Transverse colon (tissue), 4 donors: ENCODE measurements around the gene SEPTIN7.

Experiments
- CTCF ChIP-seq, 5 experiments: fragments of 200-600 bp in 3 of 5; fragments of 450-650 bp in 2 of 5; sonication (generic) in 3 of 5; IDR thresholded peaks; 1 replicate in 2 of 5; 2 replicates in 3 of 5; pipeline ENCODE4 v1.5.1; 2016 to 2017; ENCODE audit warnings: antibody characterized with exemption in 5 of 5, inconsistent platforms in 3 of 5, mild to moderate bottlenecking in 2 of 5, moderate library complexity in 1 of 5
- EP300 ChIP-seq: sonication (generic); formaldehyde crosslinking; IDR thresholded peaks from one replicate; pipeline ENCODE4 v1.6.1; 2017; ENCODE audit warnings: antibody characterized with exemption, low read depth
- POLR2A ChIP-seq: fragments of 450-650 bp; IDR thresholded peaks from one replicate; pipeline ENCODE4 v1.6.1; 2016; ENCODE audit warnings: antibody characterized with exemption, mild to moderate bottlenecking, moderate library complexity
- POLR2AphosphoS5 ChIP-seq, 3 donors: sonication (generic); formaldehyde crosslinking; IDR thresholded peaks; one replicate each; pipeline ENCODE4 v1.6.1; 2016; ENCODE audit warnings: antibody characterized with exemption in 3 of 3

GRCh38 chr7:35825974-35826373, 25.1 kb downstream of the SEPTIN7 start:
- TF ChIP-seq POLR2A (no peak), CTCF (IDR thresholded peaks at IDR 0.05) (no peak), POLR2AphosphoS5 (IDR thresholded peaks at IDR 0.05) (no peak), EP300 (no peak)
